Measurements from ENCODE around the gene IKZF1.

IKZF1 gene

DNA sequence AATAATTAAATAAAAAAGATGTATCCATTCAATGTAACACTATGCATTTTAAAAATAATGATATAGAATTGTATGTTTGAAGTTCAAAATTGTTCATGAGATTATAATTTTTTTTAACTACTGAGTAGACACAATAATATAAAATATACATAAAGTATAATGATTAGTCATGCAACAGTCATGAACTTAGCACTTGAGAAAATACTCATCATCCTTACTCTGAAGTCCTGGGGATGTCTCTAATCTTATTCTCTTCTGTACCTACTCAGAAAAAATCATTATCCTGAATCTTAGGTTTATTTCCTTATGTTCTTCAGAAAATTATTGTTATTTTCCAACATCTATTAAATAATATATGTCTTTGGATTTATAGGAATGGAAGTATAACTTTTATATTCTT is 26.4 kb upstream of the IKZF1 start:
- TF ChIP-seq, protein P1, sequence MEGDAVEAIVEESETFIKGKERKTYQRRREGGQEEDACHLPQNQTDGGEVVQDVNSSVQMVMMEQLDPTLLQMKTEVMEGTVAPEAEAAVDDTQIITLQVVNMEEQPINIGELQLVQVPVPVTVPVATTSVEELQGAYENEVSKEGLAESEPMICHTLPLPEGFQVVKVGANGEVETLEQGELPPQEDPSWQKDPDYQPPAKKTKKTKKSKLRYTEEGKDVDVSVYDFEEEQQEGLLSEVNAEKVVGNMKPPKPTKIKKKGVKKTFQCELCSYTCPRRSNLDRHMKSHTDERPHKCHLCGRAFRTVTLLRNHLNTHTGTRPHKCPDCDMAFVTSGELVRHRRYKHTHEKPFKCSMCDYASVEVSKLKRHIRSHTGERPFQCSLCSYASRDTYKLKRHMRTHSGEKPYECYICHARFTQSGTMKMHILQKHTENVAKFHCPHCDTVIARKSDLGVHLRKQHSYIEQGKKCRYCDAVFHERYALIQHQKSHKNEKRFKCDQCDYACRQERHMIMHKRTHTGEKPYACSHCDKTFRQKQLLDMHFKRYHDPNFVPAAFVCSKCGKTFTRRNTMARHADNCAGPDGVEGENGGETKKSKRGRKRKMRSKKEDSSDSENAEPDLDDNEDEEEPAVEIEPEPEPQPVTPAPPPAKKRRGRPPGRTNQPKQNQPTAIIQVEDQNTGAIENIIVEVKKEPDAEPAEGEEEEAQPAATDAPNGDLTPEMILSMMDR (IDR thresholded peaks at IDR 0.05; ENCODE audit: low read depth, low read length) = no peak
- TF ChIP-seq MYC (IDR thresholded peaks at IDR 0.05; ENCODE audit: low read depth, low read length) (no peak), POLR2A (IDR thresholded peaks at IDR 0.05; ENCODE audit: extremely low read depth, insufficient read length) (no peak)
- TF ChIP-seq, protein P2, sequence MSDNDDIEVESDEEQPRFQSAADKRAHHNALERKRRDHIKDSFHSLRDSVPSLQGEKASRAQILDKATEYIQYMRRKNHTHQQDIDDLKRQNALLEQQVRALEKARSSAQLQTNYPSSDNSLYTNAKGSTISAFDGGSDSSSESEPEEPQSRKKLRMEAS (IDR thresholded peaks at IDR 0.05; ENCODE audit: low read depth, low read length) = no peak
- DNase-seq (ENCODE audit: low read depth) = no peak
- H3K4me3 ChIP-seq (ENCODE audit: low read depth, low read length) = no peak overlapping the region

DNA sequence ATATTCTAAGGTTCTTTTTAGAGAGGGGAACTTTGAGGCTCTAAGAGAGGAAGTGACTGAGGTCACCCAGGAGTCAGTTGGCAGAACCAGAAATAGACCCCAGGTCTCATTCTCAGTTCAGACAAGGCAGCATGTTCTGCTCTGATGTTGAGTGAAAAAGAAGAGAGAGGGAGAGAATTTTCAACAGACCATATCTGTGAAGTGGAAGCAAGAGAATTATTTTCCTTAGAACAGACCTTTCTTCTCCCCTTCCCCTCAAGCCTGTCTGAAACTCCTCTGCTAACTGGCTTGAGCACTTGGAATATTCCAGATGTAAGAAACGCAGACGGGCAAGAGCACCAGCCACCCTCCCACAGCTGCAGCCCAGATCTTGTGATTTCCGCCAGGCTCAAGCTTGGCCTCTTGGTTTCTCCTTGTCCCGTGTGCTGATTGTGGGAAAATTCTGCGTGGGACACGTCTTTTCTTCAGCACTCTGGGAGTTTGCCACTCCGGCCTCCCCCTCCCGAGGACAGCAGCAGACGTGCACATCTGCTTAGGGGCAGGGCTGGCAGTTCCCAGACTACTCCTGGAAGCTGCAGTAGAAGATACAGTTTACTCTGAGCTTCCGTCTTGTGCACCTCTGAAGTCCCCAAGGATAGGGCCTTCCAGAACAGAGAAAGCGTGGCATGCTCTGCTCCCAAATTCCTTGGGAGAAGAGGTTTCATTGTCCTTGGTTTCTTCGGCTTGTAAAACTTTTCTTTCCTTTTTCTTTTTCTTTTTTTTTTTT is 22.7 kb upstream of the IKZF1 start:
- H3K4me3 ChIP-seq (ENCODE audit: low read depth, low read length) = no peak overlapping the region
- TF ChIP-seq, protein P2 (IDR thresholded peaks at IDR 0.05; ENCODE audit: low read depth, low read length) = 0 out of 2 replicates have a peak, but pooled peaks have one; percentile 6
- TF ChIP-seq, protein P1 (IDR thresholded peaks at IDR 0.05; ENCODE audit: low read depth, low read length) = no peak
- TF ChIP-seq MYC (IDR thresholded peaks at IDR 0.05; ENCODE audit: low read depth, low read length) = peak; percentile 21
- no peak for TF ChIP-seq POLR2A (IDR thresholded peaks at IDR 0.05; ENCODE audit: extremely low read depth, insufficient read length)
- DNase-seq (ENCODE audit: low read depth) = peak; percentile 78

DNA sequence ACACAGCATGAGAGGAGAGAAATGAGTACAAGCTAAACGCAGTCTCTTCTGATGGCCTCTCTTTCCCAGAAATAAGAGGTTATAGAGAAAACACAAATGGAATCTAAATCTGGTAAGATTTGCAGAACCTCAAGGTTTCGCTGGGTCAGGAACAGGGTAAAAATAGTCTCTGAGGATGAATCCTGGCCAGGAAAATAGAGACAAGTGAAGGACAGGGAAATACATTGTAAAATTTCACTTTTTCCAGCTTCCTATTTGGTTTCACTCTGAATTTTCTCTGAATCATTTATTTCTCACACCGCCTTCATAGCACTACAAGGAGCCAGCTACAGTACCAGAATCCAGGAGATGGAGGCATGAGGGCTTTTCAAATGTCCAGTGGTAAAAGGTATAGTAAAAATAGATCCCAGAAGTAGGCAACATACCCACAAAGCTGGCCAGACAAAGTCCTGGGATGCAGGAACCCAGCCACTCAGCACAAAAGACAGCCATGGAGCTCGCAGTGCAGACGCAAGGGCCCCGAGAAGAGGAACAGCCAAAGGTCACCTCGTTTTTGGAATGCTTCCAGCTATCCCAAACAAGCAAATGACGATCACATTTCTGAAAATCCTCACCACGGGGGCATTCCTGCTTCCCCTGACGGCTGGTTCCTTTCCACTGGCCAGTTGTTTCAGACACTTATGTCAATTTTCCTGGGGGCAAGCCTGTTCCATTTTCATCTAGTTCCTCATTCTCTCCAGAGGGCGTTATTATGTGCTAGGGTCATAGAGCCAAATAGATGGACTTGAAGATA is 21.5 kb upstream of the IKZF1 start:
- TF ChIP-seq, protein P2 (IDR thresholded peaks at IDR 0.05; ENCODE audit: low read depth, low read length) = no peak
- no peak overlapping the region for H3K4me3 ChIP-seq (ENCODE audit: low read depth, low read length)
- peak; percentile 43 for DNase-seq (ENCODE audit: low read depth)

DNA sequence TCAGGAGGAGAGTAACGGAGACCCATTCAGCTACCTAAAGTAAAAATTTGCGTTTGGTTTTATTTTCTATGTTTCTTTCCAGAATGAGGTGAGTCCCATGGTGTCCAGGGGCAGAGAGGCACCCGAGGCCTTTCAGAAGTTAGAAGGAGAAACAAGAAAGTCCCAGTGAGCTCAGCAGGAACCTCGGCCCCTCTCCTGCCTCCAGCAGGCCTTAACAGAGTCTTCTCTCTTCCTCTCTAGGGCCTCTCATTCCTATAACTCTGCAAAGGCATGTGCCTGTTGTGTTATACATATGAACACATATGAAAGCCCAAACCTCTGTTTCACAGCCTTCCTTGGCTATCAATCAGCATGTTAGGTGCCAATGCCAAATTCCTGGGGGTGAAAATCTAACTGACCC is 20.8 kb upstream of the IKZF1 start:
- no peak for DNase-seq (ENCODE audit: low read depth)
- TF ChIP-seq, protein P2 (IDR thresholded peaks at IDR 0.05; ENCODE audit: low read depth, low read length) = no peak
- TF ChIP-seq, protein P1 (IDR thresholded peaks at IDR 0.05; ENCODE audit: low read depth, low read length) = no peak
- TF ChIP-seq POLR2A (IDR thresholded peaks at IDR 0.05; ENCODE audit: extremely low read depth, insufficient read length) (no peak), MYC (IDR thresholded peaks at IDR 0.05; ENCODE audit: low read depth, low read length) (no peak)

DNA sequence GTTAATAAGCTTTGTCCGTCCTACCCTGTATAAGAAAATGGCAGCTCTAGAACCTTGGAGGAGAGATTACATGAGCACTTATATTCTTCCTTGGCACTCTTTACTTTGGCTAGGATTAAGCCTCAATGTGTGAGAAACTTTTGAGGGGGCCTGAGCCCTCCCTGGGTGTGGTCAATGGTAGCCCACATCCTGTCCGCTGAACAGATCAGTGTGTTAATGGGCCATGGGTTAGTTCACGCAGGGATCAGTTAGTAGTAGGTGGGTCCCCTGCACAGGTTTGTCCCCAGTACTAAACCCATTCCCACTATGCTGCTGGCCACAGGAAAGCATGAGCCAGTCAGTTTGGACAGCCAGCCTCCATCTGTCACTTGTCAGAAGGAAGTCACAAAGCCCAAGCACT is 20.2 kb upstream of the IKZF1 start:
- no peak overlapping the region for H3K4me3 ChIP-seq (ENCODE audit: low read depth, low read length)
- DNase-seq (ENCODE audit: low read depth) = peak; percentile 57

More for the DNA sequence above, 20.8 kb upstream of the IKZF1 start:
- H3K4me3 ChIP-seq (ENCODE audit: low read depth, low read length) = no peak overlapping the region

More for the DNA sequence above, 20.2 kb upstream of the IKZF1 start:
- TF ChIP-seq POLR2A (IDR thresholded peaks at IDR 0.05; ENCODE audit: extremely low read depth, insufficient read length) (no peak), MYC (IDR thresholded peaks at IDR 0.05; ENCODE audit: low read depth, low read length) (no peak)
- TF ChIP-seq, protein P2 (IDR thresholded peaks at IDR 0.05; ENCODE audit: low read depth, low read length) = no peak
- TF ChIP-seq, protein P1 (IDR thresholded peaks at IDR 0.05; ENCODE audit: low read depth, low read length) = no peak
